Measurements from ENCODE around the gene HNRNPA3. TPM values are rescaled to one million over a fixed set of nuclear protein-coding genes. Genes with fewer than 3 reads are reported as not detected.

The HNRNPA3 gene
- 100 to 1,000 TPM; 149 to 178 TPM for total RNA-seq
- 100 to 1,000 TPM; 118 to 139 TPM for polyA plus RNA-seq
- long read RNA-seq, donor 1, full-length matches to known transcripts = 40 of 68 reads
- long read RNA-seq, donor 1, partial matches to known transcripts = 9 of 68 reads
- long read RNA-seq, donor 1, other reads (novel, unspliced or antisense) = 19 of 68 reads
- long read RNA-seq, donor 2, full-length matches to known transcripts = 16 of 37 reads
- long read RNA-seq, donor 2, partial matches to known transcripts = 9 of 37 reads
- long read RNA-seq, donor 2, other reads (novel, unspliced or antisense) = 12 of 37 reads

DNA sequence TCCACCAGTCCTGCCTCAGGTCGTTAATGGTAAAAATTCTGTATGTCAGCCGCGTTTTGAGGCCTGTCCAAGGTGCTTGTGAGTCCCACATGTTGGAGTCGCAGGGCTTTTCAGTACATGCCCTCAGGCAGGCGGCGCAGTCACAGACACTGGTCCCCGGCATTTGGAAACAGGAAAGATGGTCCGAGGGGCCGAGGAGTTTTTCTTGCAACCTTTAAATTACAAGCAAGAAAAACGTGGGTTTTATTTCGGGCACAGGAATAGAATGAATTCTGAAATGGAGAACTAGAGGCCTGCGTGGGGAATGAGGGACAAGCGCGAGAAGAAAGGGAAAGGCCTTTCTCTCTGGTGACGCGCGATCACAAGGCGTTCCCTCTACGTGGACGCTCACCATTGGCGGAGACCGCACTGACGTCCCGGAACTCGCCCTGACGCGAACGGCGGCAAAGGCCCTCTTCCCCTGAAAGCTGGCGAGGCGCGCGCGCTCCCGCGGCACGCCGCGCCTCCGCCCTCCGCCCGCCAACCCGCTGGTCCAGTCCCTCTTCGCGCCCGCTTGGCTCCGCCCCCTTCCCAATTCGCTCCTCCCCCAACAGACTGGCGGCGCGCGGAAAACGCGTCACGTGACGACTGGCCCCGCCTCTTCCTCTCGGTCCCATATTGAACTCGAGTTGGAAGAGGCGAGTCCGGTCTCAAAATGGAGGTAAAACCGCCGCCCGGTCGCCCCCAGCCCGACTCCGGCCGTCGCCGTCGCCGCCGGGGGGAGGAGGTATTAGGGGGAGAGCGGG lies at the start of gene HNRNPA3:
Gene HNRNPA3 (plus strand): TSS at position 689 of the 785 bp plus-strand sequence. CDS start 6 bp downstream, at position 695.
- Histone ChIP-seq H3K4me3 (ENCODE audit: low read length in 2 of 2) (peak within 1 kb of the TSS; percentile 79 to 82), H3K9me3 (ENCODE audit: control insufficient read depth, low read length) (no peaks in the 10 kb centered on the region)
- 1 to 5% methylated on average over 61 to 74 of the region's 74 CpGs for WGBS, 2 donors

GRCh38 chr2:177164131-177164530 lies 48.5 kb upstream of the HNRNPA3 start:
- Histone ChIP-seq H3K4me1 (ENCODE audit: control insufficient read depth in 1 of 2, insufficient read depth in 2 of 2, low read length in 2 of 2) (peaks cover 0 to 5% of the 10 kb centered on the region in 2 donors), H3K27ac (ENCODE audit: low read depth in 1 of 2, low read length in 2 of 2) (no peak overlapping the region), H3K4me3 (ENCODE audit: low read length in 2 of 2) (peak overlapping the region in 1 of 2 donors; percentile 47), H3K27me3 (ENCODE audit: control insufficient read depth in 1 of 2, insufficient read depth in 2 of 2, low read length in 1 of 2) (no peaks in the 10 kb centered on the region), H3K9me3 (ENCODE audit: control insufficient read depth, low read length) (no peaks in the 10 kb centered on the region), H3K36me3 (ENCODE audit: control insufficient read depth in 1 of 2, insufficient read depth in 2 of 2, low read length in 1 of 2) (no peaks in the 10 kb centered on the region)
- no peak for DNase-seq
- WGBS, 2 donors = 6 to 7% methylated on average over 3 of the region's 3 CpGs
- ATAC-seq (ENCODE audit: low FRiP score) = no peak
- intact Hi-C loops (cut with DNase I) = loop anchor here (2.0 to 10.0 kb wide), 8 partner anchors 49 to 441 kb away; partner anchors contain the start of genes NFE2L2 (in 2 of the 2) and HNRNPA3 (in 1 of the 2)

More for the DNA sequence above, at the start of gene HNRNPA3:
- ATAC-seq (ENCODE audit: low FRiP score) (peak; percentile 99), DNase-seq (peak; percentile 100)
- Histone ChIP-seq H3K27ac (ENCODE audit: low read depth in 1 of 2, low read length in 2 of 2) (peak within 1 kb of the TSS; percentile 99), H3K4me1 (ENCODE audit: control insufficient read depth in 1 of 2, insufficient read depth in 2 of 2, low read length in 2 of 2) (peaks cover 0 to 2% of the 10 kb centered on the region in 2 donors), H3K27me3 (ENCODE audit: control insufficient read depth in 1 of 2, insufficient read depth in 2 of 2, low read length in 1 of 2) (no peaks in the 10 kb centered on the region), H3K36me3 (ENCODE audit: control insufficient read depth in 1 of 2, insufficient read depth in 2 of 2, low read length in 1 of 2) (peaks cover 0 to 1% of the 10 kb centered on the region in 2 donors)
- intact Hi-C loops (cut with DNase I) = loop anchor here (2.0 to 5.0 kb wide), 4 partner anchors 40 to 340 kb away; partner anchors contain the start of gene NFE2L2 (in 1 of the 2)

GRCh38 chr2:177164584-177165052 lies 48.0 kb upstream of the HNRNPA3 start:
- DNase-seq = peak; percentile 86 to 93
- no peaks in the 10 kb centered on the region for H3K36me3 ChIP-seq (ENCODE audit: control insufficient read depth in 1 of 2, insufficient read depth in 2 of 2, low read length in 1 of 2)
- 0% methylated on average over 13 of the region's 13 CpGs for WGBS, 2 donors
- intact Hi-C loops (cut with DNase I) = loop anchor here (2.0 to 10.0 kb wide), 10 partner anchors 48 to 453 kb away; partner anchors contain the start of genes NFE2L2 (in 2 of the 2), AGPS (in 1 of the 2) and HNRNPA3 (in 1 of the 2)
- H3K4me1 ChIP-seq (ENCODE audit: control insufficient read depth in 1 of 2, insufficient read depth in 2 of 2, low read length in 2 of 2) = peaks cover 0 to 5% of the 10 kb centered on the region in 2 donors
- no peaks in the 10 kb centered on the region for H3K9me3 ChIP-seq (ENCODE audit: control insufficient read depth, low read length)
- H3K27me3 ChIP-seq (ENCODE audit: control insufficient read depth in 1 of 2, insufficient read depth in 2 of 2, low read length in 1 of 2) = no peaks in the 10 kb centered on the region
- H3K27ac ChIP-seq (ENCODE audit: low read depth in 1 of 2, low read length in 2 of 2) = peak overlapping the region in 1 of 2 donors; percentile 93
- peak; percentile 96 for ATAC-seq (ENCODE audit: low FRiP score)
- H3K4me3 ChIP-seq (ENCODE audit: low read length in 2 of 2) = peak overlapping the region; percentile 22 to 71

DNA sequence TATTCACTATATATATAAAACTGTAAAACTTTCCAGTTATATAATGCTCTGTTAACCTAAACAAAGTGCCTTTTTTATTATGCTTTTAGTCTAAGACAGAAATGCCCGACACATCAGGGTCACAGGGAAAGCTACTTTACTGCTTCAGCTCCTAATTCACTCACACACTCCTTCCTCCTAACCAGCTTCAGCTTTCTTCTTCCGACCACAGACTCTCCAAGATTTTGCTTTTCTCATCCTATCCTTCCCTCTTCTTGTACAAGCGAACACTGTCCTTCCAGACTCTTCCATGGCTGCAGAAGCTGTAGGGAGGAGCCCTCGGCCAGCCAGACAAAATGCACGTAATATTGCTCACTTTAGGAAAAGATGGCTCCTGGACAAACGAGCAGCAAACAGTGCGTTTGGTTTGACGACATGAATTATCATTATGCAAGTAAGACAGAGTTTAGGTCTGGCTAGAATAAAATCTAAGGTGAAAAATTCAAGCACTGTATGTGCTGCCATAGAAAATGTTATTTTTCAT lies 47.5 kb upstream of the HNRNPA3 start:
- ATAC-seq (ENCODE audit: low FRiP score) (peak; percentile 86), DNase-seq (peak in 1 of 2 donors; percentile 65)
- 0 to 1% methylated on average over 8 of the region's 8 CpGs for WGBS, 2 donors
- Histone ChIP-seq H3K36me3 (ENCODE audit: control insufficient read depth in 1 of 2, insufficient read depth in 2 of 2, low read length in 1 of 2) (no peaks in the 10 kb centered on the region), H3K27ac (ENCODE audit: low read depth in 1 of 2, low read length in 2 of 2) (peak overlapping the region; percentile 93 to 100), H3K27me3 (ENCODE audit: control insufficient read depth in 1 of 2, insufficient read depth in 2 of 2, low read length in 1 of 2) (no peaks in the 10 kb centered on the region), H3K4me3 (ENCODE audit: low read length in 2 of 2) (peak overlapping the region; percentile 22 to 71), H3K4me1 (ENCODE audit: control insufficient read depth in 1 of 2, insufficient read depth in 2 of 2, low read length in 2 of 2) (peaks cover 0 to 5% of the 10 kb centered on the region in 2 donors), H3K9me3 (ENCODE audit: control insufficient read depth, low read length) (no peaks in the 10 kb centered on the region)
- intact Hi-C loops (cut with DNase I) = loop anchor here (2.0 to 10.0 kb wide), 10 partner anchors 48 to 452 kb away; partner anchors contain the start of genes NFE2L2 (in 2 of the 2), AGPS (in 1 of the 2) and HNRNPA3 (in 1 of the 2)

DNA sequence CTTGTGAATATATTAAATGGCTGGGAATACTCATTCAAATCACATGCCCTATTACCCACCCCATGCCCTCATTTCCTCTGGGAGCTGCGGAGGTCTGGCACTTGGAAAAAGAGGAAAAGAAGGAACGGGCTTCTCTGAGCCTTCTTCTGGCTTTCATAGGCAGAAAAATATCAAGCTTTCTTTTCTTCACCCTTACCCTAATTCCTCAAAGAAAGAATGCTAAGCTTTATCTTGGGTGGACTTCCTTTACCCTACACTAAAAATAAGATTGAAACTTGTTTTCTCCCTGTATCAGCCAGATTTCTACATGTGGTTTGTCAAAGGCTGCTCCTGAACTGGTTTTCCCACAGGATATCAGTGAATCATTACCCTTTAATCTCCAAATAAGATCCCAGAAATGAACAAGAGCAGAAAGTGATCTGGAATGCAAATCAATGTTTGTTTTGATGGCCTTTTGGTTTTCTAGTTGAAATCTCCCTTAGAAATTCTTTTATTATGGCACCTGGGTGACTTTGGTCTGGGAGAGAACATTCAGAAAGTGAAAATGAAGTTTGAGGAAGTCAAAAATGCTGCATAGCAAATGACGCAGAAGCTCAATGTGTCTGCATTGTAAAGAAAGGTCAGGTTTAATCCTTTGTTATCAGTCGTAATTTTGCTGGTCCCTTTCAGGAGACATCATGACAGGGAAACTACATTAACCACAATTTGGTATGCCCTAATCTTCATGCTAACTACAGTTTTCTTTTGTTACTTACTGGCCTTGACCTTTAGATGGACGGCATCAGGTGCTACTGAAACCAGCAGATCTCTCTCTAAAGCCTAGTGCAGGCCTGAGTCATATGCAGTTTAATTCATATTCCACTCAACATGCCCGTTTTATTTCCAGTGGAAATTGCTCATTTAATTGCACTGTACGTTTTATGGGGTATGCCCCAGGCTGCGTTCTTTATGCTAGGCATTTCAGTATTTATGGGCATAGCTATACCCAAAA lies 46.6 kb upstream of the HNRNPA3 start:
- WGBS, 2 donors = 31 to 34% methylated on average over 8 of the region's 8 CpGs
- peak overlapping the region; percentile 83 to 93 for H3K27ac ChIP-seq (ENCODE audit: low read depth in 1 of 2, low read length in 2 of 2)
- H3K4me1 ChIP-seq (ENCODE audit: control insufficient read depth in 1 of 2, insufficient read depth in 2 of 2, low read length in 2 of 2) = peaks cover 5% of the 10 kb centered on the region in 2 donors
- DNase-seq (peak in 1 of 2 donors; percentile 58), ATAC-seq (ENCODE audit: low FRiP score) (peak; percentile 65)
- H3K36me3 ChIP-seq (ENCODE audit: control insufficient read depth in 1 of 2, insufficient read depth in 2 of 2, low read length in 1 of 2) = no peaks in the 10 kb centered on the region
- no peaks in the 10 kb centered on the region for H3K9me3 ChIP-seq (ENCODE audit: control insufficient read depth, low read length)
- intact Hi-C loops (cut with DNase I) = loop anchor here (2.0 to 10.0 kb wide), 10 partner anchors 47 to 451 kb away; partner anchors contain the start of genes NFE2L2 (in 2 of the 2), AGPS (in 1 of the 2) and HNRNPA3 (in 1 of the 2)
- H3K27me3 ChIP-seq (ENCODE audit: control insufficient read depth in 1 of 2, insufficient read depth in 2 of 2, low read length in 1 of 2) = no peaks in the 10 kb centered on the region
- peak overlapping the region in 1 of 2 donors; percentile 34 for H3K4me3 ChIP-seq (ENCODE audit: low read length in 2 of 2)

DNA sequence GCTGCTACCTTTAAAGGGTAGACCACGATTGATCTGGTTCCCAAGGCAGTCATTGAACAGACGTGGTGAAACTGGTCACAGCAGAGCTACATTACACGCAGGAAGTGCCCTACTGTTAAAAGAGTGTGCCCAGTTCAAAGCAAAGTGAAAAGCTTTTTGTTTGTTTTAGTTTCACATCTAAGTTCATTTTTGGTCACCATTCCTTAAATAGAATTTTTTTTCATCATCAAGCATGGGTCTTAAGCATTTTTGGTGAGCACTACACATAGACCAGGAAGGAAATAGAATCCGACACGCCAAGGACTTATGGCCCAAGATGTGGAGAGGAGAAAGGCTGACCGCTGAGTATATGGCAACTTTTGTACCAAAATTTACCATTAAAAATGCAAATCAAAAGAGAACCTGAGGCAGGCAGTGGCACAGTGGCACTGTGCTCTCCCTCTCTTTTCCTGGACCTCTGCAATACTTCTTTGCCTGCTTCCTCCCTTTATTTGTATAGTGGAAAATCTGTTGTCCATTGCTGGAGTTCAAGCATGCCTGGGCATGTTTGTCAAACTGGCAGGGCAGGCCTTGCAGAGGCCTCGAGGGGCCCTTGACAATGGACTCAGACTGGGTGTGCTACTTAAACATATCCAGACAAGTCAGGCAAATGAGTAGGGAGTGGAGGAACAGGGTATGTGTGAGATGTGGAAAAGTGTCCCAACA lies 42.6 kb upstream of the HNRNPA3 start:
- WGBS, 2 donors = 67 to 72% methylated on average over 7 of the region's 7 CpGs
- intact Hi-C loops (cut with DNase I) = loop anchor here (5.0 to 10.0 kb wide), 7 partner anchors 42 to 447 kb away; partner anchors contain the start of genes AGPS (in 1 of the 2), HNRNPA3 (in 1 of the 2) and NFE2L2 (in 1 of the 2)
- Histone ChIP-seq H3K27ac (ENCODE audit: low read depth in 1 of 2, low read length in 2 of 2) (peak overlapping the region in 1 of 2 donors; percentile 73), H3K4me3 (ENCODE audit: low read length in 2 of 2) (no peak overlapping the region), H3K27me3 (ENCODE audit: control insufficient read depth in 1 of 2, insufficient read depth in 2 of 2, low read length in 1 of 2) (no peaks in the 10 kb centered on the region), H3K36me3 (ENCODE audit: control insufficient read depth in 1 of 2, insufficient read depth in 2 of 2, low read length in 1 of 2) (no peaks in the 10 kb centered on the region), H3K4me1 (ENCODE audit: control insufficient read depth in 1 of 2, insufficient read depth in 2 of 2, low read length in 2 of 2) (peaks cover 5 to 8% of the 10 kb centered on the region in 2 donors), H3K9me3 (ENCODE audit: control insufficient read depth, low read length) (no peaks in the 10 kb centered on the region)
- ATAC-seq (ENCODE audit: low FRiP score) (no peak), DNase-seq (no peak)

GRCh38 chr2:177171418-177171865 lies 41.2 kb upstream of the HNRNPA3 start:
- Histone ChIP-seq H3K36me3 (ENCODE audit: control insufficient read depth in 1 of 2, insufficient read depth in 2 of 2, low read length in 1 of 2) (no peaks in the 10 kb centered on the region), H3K4me1 (ENCODE audit: control insufficient read depth in 1 of 2, insufficient read depth in 2 of 2, low read length in 2 of 2) (peaks cover 2 to 8% of the 10 kb centered on the region in 2 donors), H3K4me3 (ENCODE audit: low read length in 2 of 2) (no peak overlapping the region), H3K27ac (ENCODE audit: low read depth in 1 of 2, low read length in 2 of 2) (peak overlapping the region in 1 of 2 donors; percentile 62), H3K9me3 (ENCODE audit: control insufficient read depth, low read length) (no peaks in the 10 kb centered on the region), H3K27me3 (ENCODE audit: control insufficient read depth in 1 of 2, insufficient read depth in 2 of 2, low read length in 1 of 2) (no peaks in the 10 kb centered on the region)
- DNase-seq = no peak
- intact Hi-C loops (cut with DNase I) = loop anchor here in 1 of 2 donors (5.0 kb wide), 1 partner anchor 41 kb away; the partner anchor contains the start of gene HNRNPA3
- 21 to 23% methylated on average over 4 of the region's 4 CpGs for WGBS, 2 donors
- ATAC-seq (ENCODE audit: low FRiP score) = no peak
